Stimulated activated CD4-positive, alpha-beta T cell treated with anti-CD3 and anti-CD28 coated beads, Interleukin-1b, Interleukin-23, amount 100 ng/mL, for 1 hour (primary cell): ENCODE measurements around the gene ZNF331.

Experiments used
- DNase-seq, 2 donors: peaks; one replicate each; pipeline ENCODE4 v3.0.0-alpha.2; 2020; ENCODE audit warnings: low read depth in 2 of 2

ZNF331 gene

DNA sequence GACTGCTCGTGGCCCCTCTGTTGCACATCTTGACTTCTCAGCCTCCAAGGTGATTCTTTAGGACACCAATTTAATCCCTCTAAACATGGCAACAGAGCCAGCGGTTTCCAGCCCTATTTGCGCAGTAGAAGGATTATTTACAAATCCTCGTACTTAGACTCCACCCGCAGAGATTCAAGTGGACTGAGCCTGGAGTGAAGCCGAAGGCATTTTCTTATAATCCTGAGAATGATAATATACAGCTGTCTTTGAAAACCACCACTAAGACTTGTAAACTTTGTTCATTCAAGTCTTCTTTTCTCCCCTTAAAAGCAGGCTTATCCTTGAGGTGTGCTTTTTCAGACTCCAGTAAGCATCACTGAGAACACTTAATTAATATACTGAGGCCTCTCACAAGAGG lies 89.0 kb downstream of the ZNF331 start:
- DNase-seq: no peak
